Head of caudate nucleus (tissue), 42 donors: Measurements from ENCODE around the gene MMP2.

Source experiments
- DNase-seq, 42 donors: peaks; one replicate each; pipeline versions ENCODE4 v3.0.0 to v3.0.0-alpha.2; 2020 to 2021; ENCODE audit warnings: mixed read lengths in 7 of 42
- intact Hi-C: fragments of 100-400 bp; cut with DNase I; formaldehyde crosslinking; loops from one replicate; pipeline ENCODE4 v1.15.0; 2022

The MMP2 gene

DNA sequence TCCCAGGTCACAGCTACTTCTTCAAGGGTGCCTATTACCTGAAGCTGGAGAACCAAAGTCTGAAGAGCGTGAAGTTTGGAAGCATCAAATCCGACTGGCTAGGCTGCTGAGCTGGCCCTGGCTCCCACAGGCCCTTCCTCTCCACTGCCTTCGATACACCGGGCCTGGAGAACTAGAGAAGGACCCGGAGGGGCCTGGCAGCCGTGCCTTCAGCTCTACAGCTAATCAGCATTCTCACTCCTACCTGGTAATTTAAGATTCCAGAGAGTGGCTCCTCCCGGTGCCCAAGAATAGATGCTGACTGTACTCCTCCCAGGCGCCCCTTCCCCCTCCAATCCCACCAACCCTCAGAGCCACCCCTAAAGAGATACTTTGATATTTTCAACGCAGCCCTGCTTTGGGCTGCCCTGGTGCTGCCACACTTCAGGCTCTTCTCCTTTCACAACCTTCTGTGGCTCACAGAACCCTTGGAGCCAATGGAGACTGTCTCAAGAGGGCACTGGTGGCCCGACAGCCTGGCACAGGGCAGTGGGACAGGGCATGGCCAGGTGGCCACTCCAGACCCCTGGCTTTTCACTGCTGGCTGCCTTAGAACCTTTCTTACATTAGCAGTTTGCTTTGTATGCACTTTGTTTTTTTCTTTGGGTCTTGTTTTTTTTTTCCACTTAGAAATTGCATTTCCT is 26.5 kb downstream of the MMP2 start:
- intact Hi-C loops, result no loop called here
- peak in 1 of 42 donors; percentile 30 for DNase-seq

DNA sequence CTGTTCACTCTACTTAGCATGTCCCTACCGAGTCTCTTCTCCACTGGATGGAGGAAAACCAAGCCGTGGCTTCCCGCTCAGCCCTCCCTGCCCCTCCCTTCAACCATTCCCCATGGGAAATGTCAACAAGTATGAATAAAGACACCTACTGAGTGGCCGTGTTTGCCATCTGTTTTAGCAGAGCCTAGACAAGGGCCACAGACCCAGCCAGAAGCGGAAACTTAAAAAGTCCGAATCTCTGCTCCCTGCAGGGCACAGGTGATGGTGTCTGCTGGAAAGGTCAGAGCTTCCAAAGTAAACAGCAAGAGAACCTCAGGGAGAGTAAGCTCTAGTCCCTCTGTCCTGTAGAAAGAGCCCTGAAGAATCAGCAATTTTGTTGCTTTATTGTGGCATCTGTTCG is 27.1 kb downstream of the MMP2 start:
- peak in 1 of 42 donors; percentile 29 for DNase-seq
- intact Hi-C loops, result no loop called here

GRCh38 chr16:55506708-55507107 is 27.7 kb downstream of the MMP2 start:
- intact Hi-C loops, result no loop called here
- no peak for DNase-seq

GRCh38 chr16:55508271-55508921 is 29.4 kb downstream of the MMP2 start:
- intact Hi-C loops, result no loop called here
- no peak for DNase-seq

DNA sequence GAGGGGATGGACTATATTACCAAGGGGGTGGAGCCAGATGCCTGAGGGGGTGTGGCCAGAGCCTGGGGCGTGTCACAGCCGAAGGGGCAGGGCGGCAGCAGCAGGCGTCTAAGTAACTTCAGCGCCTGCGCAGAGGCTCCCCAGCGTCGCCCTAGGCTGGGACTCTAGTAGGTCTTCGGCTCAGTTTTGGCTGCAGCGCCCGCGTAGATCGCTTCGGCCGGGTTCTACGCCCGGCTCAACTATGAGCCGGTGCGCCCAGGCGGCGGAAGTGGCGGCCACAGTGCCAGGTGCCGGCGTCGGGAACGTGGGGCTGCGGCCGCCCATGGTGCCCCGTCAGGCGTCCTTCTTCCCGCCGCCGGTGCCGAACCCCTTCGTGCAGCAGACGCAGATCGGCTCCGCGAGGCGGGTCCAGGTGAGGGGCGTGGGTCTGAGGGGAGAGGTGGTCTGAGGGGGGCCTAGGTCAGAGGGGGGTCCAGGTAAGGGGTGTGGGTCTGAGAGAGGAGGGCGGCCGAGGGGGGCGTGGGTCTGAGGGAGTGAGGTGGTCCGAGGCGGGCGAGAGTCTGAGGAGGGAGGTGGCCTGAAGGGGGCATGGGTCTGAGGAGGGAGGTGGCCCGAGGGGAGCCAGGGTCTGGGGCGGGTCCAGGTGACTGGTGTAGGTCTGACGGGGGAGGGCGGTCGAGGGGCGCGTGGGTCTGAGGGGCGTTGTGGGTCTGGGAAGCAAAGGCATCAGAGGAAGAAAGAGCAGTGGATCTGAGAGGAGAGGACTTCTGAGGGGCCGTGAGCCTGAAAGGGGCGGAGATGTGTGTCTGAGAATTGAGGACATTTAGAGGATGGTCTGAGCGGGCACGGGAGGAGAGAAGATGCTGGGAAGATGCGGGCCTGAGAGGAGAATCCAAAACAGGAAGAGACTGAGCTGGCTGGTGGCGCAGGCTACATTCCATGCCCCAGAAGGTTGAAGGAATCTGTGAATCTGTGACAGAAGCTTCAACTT is 30.2 kb downstream of the MMP2 start, which contains the start of gene LPCAT2:
Gene LPCAT2 (plus strand): TSS at position 132 of the 991 bp plus-strand sequence. CDS start 110 bp downstream, at position 242.
- intact Hi-C loops, result no loop called here
- peak; percentile 68 to 88 (median 80) for DNase-seq

- intact Hi-C loops, result no loop called here
- no peak for DNase-seq
Measured at GRCh38 chr16:55510185-55510805, 31.3 kb downstream of the MMP2 start.

DNA sequence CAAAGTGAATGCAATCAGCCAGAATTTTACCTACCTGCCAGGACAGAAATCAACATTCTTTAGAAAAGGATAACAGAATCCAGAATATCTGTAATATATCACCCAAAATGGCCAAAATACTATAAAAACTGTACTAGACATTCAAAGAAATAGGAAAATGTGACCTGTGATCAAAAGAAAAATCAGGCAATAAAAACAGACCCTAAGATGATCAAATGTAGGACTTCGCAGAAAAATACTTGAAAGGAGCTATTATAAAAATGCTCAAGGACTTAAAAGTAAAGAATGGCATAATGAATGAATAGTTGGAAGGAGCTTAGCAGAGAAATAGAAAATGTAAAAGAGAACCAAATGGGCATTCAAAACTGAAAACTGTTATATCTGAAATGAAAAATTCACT is 33.9 kb downstream of the MMP2 start:
- DNase-seq, result no peak
- intact Hi-C loops, result no loop called here

DNA sequence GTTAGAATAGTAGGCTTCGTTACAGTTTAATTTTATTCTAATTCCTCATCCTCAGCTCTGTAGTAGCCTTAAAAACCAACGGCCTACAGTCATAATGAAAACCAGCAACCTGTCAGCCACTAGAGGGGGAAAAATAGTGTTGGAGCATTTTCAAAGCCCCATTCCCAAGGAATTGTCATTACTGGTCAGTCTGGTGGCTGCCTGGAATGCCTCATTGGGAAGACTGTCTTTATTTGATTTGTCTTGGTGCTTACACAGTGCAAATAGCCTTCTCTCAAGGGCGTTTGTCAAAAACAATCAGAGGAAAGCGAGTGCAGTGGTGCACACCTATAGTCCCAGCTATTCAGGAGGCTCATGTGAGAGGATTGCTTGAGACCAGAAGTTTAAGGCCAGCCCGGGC is 34.6 kb downstream of the MMP2 start:
- no peak for DNase-seq
- intact Hi-C loops, result no loop called here

DNA sequence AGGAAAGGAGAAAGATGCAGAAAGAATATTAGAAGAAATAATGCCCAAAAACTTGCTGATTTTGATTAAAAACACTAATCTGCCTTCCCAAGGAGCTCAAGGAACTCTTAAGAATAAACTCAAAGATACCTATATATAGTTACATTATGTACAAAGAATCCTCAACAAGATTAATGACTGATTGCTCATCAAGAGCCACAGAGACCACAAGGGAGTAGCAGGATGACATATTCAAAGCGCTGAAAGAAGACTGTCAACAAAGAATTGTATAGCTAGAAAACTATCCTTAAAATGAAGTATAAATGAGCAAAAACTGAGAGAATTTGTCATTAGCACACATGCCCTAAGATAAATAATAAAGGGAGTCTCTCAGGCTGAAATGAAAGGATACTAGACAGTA is 36.1 kb downstream of the MMP2 start:
- intact Hi-C loops, result no loop called here
- DNase-seq, result no peak

DNA sequence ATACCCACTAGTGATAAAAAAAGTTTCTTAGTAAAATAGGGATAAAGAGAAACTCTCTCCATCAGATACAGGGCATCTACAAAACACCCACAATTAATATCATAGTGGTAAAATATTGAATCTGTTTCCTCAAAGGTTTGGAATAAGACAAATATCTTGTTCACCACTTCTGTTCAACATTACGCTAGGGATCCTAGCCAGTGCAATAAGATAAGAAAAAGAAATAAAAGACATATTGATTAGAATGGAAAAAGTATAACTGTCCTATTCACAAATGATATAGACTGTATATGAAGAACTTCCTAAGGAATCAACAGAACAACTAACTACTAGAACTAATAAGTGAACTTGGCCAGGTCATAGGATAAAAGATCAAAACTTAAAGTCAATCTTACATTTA is 42.8 kb downstream of the MMP2 start:
- DNase-seq, result no peak
- intact Hi-C loops, result no loop called here

GRCh38 chr16:55526441-55526840 is 47.4 kb downstream of the MMP2 start:
- intact Hi-C loops, result no loop called here
- DNase-seq, result no peak

DNA sequence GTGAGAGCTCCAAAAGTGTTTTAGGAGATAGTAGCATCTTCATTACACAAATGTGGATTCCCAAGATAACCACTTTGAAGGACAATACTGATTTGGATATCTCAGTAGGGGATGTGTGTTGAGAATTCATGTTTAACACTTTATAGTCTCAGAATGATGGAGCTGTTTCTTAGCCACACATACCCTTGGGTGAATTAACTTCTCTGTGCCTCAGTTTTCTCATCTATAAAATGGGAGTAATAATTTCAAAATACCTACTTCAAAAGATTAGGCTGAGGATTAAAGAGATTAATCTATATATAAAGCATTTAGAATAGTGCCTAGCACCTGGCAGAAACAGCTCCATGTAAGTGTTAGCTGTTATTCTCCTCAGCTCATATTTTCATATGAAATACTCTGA is 48.9 kb downstream of the MMP2 start:
- DNase-seq, result no peak
- intact Hi-C loops, result no loop called here

- no peak for DNase-seq
- intact Hi-C loops, result no loop called here
Measured at GRCh38 chr16:55529018-55529417, 50.0 kb downstream of the MMP2 start.

DNA sequence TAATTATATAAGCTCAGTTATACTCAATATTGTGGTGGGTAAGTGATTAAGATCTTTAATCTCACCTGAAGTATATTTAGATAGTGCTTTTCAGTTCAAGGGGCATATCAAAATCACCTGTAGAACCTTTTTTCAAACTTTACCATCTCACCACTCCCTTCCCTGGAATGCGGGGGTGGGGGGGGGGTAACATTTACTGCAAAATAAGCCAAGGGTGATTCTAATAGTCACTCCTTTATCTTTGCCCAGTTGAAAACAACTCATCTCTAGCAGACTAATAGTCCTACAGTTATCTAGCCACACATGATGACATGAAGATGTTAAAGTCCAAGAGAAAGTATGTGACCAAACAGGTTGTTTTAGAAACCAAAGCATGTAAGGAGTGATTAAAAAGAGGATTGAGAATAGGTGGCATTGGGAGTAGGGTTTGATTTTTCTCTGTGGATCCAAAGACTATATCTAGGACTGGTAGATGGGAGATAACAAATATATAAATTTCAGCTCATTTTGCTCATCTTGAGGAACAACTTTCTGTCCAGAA is 51.4 kb downstream of the MMP2 start:
- DNase-seq, result no peak
- intact Hi-C loops, result no loop called here

- no peak for DNase-seq
- intact Hi-C loops, result no loop called here
Measured at GRCh38 chr16:55532227-55532626, 53.2 kb downstream of the MMP2 start.

DNA sequence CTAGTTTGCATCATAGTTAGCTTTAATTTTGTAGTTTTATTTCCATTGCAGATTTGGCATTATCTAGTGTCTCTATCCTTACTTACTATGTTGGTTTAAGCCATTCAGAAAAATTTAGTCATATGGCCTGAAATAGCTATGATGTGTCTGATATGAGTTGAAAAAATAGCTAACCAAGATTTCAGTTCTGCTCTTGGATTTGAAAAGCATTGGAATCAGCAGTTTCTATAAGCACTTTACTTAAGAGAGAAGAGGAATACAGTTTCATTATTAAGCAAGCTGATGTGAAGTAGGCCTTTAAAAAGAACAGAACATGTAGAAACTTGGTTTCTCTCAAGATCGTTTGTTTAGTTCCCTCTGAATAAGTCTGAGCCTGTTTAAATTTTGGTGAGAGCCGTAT is 55.8 kb downstream of the MMP2 start:
- DNase-seq, result no peak
- intact Hi-C loops, result no loop called here

DNA sequence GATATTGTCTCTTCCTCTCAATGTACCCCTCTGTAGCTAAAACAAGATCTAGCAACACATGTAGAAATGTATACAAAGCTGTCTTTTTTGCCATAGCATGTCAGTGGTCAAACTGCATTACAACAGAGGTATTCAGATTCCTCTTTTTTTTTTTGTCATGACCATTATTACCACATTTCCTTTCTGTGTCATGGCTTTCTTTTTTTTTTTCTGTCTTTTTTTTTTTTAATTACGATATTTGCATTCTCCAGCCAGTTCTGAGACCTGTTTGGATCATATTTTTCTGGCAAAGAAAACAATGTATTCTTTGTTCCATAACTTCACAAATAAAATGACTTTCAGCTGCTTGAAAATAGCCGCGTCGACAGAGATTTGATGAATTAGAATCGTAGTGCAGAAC is 60.1 kb downstream of the MMP2 start:
- DNase-seq, result no peak
- intact Hi-C loops, result no loop called here

DNA sequence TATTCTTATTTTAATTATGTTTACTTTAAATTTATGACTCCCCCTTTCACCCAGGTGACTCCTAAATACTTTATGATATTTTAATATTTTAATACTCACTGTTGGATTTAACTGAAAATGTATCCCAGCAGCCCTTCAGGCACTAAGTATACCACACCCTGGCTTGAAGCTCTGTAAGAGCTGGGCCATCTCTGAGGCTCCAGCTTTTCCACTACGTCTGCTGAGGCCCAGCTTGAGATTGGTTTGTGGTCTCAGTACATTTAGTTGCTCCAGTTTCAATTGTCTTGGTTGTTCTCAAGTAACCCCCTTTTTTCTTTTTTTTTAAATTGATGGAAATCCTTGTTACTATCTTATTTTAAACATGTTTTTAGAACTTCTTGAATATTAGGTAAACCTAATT is 60.5 kb downstream of the MMP2 start:
- intact Hi-C loops, result no loop called here
- DNase-seq, result no peak

DNA sequence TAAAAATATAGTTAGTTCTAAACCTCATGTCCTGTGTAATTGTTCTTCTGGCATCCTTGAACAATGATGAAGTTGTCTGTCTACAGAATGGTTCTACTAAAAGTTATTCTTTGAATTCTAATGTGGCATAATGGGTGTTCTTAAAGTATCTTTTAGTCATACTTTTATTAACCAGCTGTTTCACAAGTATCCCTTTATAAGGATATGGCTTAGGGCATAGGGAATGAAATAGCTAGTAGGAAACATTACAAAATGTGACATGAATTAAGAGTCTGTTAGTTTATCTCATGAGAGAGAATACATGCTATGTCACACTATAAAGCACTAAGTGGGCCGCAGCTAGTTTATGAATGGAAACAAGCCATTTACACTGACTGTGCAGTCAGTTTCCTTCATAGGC is 61.2 kb downstream of the MMP2 start:
- no peak for DNase-seq
- intact Hi-C loops, result loop anchor here (5.0 kb wide), 1 partner anchor 73 kb away; no protein-coding TSS in a partner anchor
